Endothelial cell of umbilical vein (primary cell): ENCODE results near the gene GNMT. TPM values are rescaled to one million over a fixed set of nuclear protein-coding genes. Genes with fewer than 3 reads are reported as not detected.

Experiments
- BruUV-seq: library from RNA; stranded (reverse); fragments of 400-500 nt; replicated peaks from 2 replicates; lab custom pipeline; 2021; lab: Mats Ljungman, UMichigan
- CTCF ChIA-PET: fragments of 300-600, 350-600 bp; sonication (Branson Sonifier 250); formaldehyde crosslinking; loops from one replicate; lab custom pipeline; 2021; ENCODE audit warnings: antibody characterized with exemption, inconsistent platforms; lab: Charles Lee
- POLR2A ChIA-PET: fragments of 300-600, 350-600 bp; sonication (Branson Sonifier 250); formaldehyde crosslinking; loops from one replicate; lab custom pipeline; 2021; ENCODE audit warnings: antibody characterized with exemption, inconsistent platforms; lab: Charles Lee
- DNase-seq: peaks from one replicate; pipeline ENCODE4 v3.0.0-alpha.2; 2011; ENCODE audit warnings: low read depth, low spot score
- FAIRE-seq: peaks from 2 replicates; lab custom pipeline; 2011; peaks lifted over from hg19 to GRCh38; lab: Jason Lieb, UNC
- H2AFZ ChIP-seq: 2 replicates; pipeline ENCODE4 v1.6.0; 2012; ENCODE audit warnings: low read depth, low read length, control low read depth, inconsistent platforms
- H3K27ac ChIP-seq: 2 replicates; pipeline ENCODE4 v1.5.1; 2011; ENCODE audit warnings: low read depth, mild to moderate bottlenecking, control low read depth, low read length, moderate library complexity; ENCODE audit not compliant: insufficient read depth
- H3K27me3 ChIP-seq, 2 experiments: 2 replicates each; pipeline versions ENCODE4 v1.6.0 to v1.6.1; 2011; ENCODE audit warnings: low read length in 2 of 2, mixed read lengths in 1 of 2; ENCODE audit not compliant: control insufficient read depth in 2 of 2, insufficient read depth in 2 of 2
- H3K36me3 ChIP-seq, 2 experiments: 2 replicates in 1 of 2; 3 replicates in 1 of 2; pipeline ENCODE4 v1.5.1; 2011; ENCODE audit warnings: low read length in 2 of 2, mild to moderate bottlenecking in 1 of 2, moderate library complexity in 1 of 2; ENCODE audit not compliant: control insufficient read depth in 2 of 2, insufficient read depth in 2 of 2; ENCODE audit errors: extremely low read depth in 1 of 2
- H3K4me1 ChIP-seq: 3 replicates; pipeline ENCODE4 v1.5.1; 2011; ENCODE audit warnings: mild to moderate bottlenecking, low read length; ENCODE audit not compliant: control insufficient read depth, insufficient read depth; ENCODE audit errors: extremely low read depth
- H3K4me2 ChIP-seq: 2 replicates; pipeline ENCODE4 v1.6.1; 2011; ENCODE audit warnings: low read length, control low read depth, mixed read lengths; ENCODE audit not compliant: insufficient read depth
- H3K4me3 ChIP-seq, 3 experiments: fragments of 200-600 bp in 1 of 3; sonication (generic), shearing (Covaris generic) in 1 of 3; replicated peaks in 1 of 3; 2 replicates each; pipeline ENCODE4 v1.5.1; 2011 to 2016; ENCODE audit warnings: control low read depth in 3 of 3, low read length in 3 of 3, mild to moderate bottlenecking in 2 of 3, inconsistent platforms in 1 of 3, low read depth in 1 of 3, moderate library complexity in 1 of 3; ENCODE audit not compliant: insufficient read depth in 1 of 3
- H3K79me2 ChIP-seq: 2 replicates; pipeline ENCODE4 v1.6.0; 2012; ENCODE audit warnings: low read length, inconsistent platforms; ENCODE audit not compliant: control insufficient read depth, insufficient read depth
- H3K9ac ChIP-seq: replicated peaks from 2 replicates; pipeline ENCODE3; 2011; ENCODE audit warnings: low read length, control low read depth; ENCODE audit not compliant: insufficient read depth; ENCODE audit errors: extremely low read depth
- H3K9me1 ChIP-seq: replicated peaks from 3 replicates; pipeline ENCODE4 v1.6.0; 2011; ENCODE audit warnings: mild to moderate bottlenecking, low read length; ENCODE audit not compliant: control insufficient read depth, insufficient read depth; ENCODE audit errors: extremely low read depth
- H3K9me3 ChIP-seq: replicated peaks from 2 replicates; pipeline ENCODE4 v1.5.1; 2012; ENCODE audit warnings: low read length, inconsistent platforms; ENCODE audit not compliant: control insufficient read depth, insufficient read depth
- H4K20me1 ChIP-seq: replicated peaks from 2 replicates; pipeline ENCODE3; 2011; ENCODE audit warnings: mild to moderate bottlenecking, low read length; ENCODE audit not compliant: control insufficient read depth, insufficient read depth; ENCODE audit errors: extremely low read depth
- FOS ChIP-seq: IDR thresholded peaks from 2 replicates; pipeline ENCODE4 v1.6.1; 2011; ENCODE audit warnings: mild to moderate bottlenecking, low read length, moderate library complexity, borderline replicate concordance; ENCODE audit not compliant: insufficient read depth
- MAX ChIP-seq: IDR thresholded peaks from 2 replicates; pipeline ENCODE4 v1.6.1; 2011; ENCODE audit not compliant: insufficient read depth, insufficient read length
- dilution Hi-C: fragments of 300-500 bp; cut with MboI; formaldehyde crosslinking; loops from one replicate; pipeline ENCODE4 v1.15.0; 2019; ENCODE audit warnings: low sequenced_read_pairs; ENCODE audit not compliant: extremely low pct_ligation_motif_present
- intact Hi-C: fragments of 100-400 bp; cut with micrococcal nuclease; formaldehyde crosslinking; loops from one replicate; pipeline ENCODE4 v1.10.0; 2022
- polyA plus RNA-seq, 4 experiments: library from polyadenylated mRNA; depleted of rRNA in 3 of 4; stranded (reverse) in 3 of 4; unstranded in 1 of 4; fragments of >200 nt; gene quantifications; 2 replicates each; pipeline versions ENCODE4 v1.2.1 to v1.2.3, GENCODE V29; 2011 to 2012; ENCODE audit warnings: missing spikeins in 1 of 4
- total RNA-seq: library from RNA; stranded (reverse); gene quantifications from 2 replicates; pipeline ENCODE4 v1.2.3, GENCODE V29; 2021
- TF ChIP-seq, protein P1 (sequence below), 2 donors: IDR thresholded peaks; 1 replicate in 1 of 2; 2 replicates in 1 of 2; pipeline ENCODE4 v1.5.1; 2011; ENCODE audit warnings: low read length in 2 of 2, mild to moderate bottlenecking in 2 of 2, moderate library complexity in 2 of 2, control low read depth in 1 of 2, inconsistent platforms in 1 of 2, low read depth in 1 of 2; ENCODE audit not compliant: insufficient read depth in 1 of 2; ENCODE audit errors: extremely low read depth in 1 of 2

GNMT gene
- total and polyA plus RNA-seq, 2 donors (not counting 3 experiments of a cell fraction or from before 2014, with no cell fraction given), result 0.41 to 1.2 TPM

DNA sequence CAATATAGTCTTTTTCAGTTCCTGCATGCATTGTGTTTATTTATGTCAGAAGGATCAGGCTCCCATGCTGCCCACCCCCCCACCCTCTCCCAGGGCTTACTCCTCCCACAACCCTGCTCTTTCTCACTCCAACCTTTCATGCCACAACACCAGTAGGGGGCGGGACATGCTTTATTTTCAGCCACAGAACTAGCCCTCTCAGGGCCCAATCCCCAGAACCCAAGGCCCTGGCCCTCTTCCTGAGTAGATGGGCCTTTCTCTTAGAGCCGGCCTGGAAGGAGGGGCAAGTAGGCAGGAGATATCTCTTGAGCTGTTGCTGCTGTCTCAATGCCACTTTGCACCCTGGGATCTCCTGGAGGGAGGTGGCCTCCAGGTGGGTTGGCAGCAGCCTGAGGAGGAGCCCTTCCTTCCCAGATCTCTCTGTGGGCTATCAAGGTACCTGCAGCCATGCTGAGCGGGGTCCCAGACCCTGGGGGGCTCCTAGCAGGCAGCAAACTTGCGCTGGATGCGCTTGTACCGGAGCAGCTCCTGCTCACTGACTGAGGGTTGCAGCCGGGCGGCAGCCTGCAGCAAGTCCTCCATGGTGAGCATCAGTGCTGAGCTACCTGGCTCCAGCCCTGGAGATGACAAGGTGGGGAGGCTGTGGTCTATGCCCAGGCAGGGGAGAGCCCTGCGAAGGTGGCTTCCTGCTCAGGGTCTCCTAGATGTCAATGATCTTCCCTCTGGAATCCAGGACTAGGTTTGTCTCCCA, 3.5 kb downstream of the GNMT start:
- H3K27me3 ChIP-seq, result no peaks in the 10 kb centered on the region
- H3K9me3 ChIP-seq, result no peaks in the 10 kb centered on the region
- FAIRE-seq (peak; percentile 72), DNase-seq (peak; percentile 50)
- no peaks in the 10 kb centered on the region for H3K9me1 ChIP-seq
- H2AFZ ChIP-seq, result no peak overlapping the region
- POLR2A ChIA-PET, result interaction anchor here (2.1 kb wide), 1 partner anchor 35 kb away, joined by 4 read pairs; the partner anchor contains the start of gene CNPY3
- H3K9ac ChIP-seq, result no peak overlapping the region
- H3K4me2 ChIP-seq, result no peak overlapping the region
- TF ChIP-seq, protein P1, sequence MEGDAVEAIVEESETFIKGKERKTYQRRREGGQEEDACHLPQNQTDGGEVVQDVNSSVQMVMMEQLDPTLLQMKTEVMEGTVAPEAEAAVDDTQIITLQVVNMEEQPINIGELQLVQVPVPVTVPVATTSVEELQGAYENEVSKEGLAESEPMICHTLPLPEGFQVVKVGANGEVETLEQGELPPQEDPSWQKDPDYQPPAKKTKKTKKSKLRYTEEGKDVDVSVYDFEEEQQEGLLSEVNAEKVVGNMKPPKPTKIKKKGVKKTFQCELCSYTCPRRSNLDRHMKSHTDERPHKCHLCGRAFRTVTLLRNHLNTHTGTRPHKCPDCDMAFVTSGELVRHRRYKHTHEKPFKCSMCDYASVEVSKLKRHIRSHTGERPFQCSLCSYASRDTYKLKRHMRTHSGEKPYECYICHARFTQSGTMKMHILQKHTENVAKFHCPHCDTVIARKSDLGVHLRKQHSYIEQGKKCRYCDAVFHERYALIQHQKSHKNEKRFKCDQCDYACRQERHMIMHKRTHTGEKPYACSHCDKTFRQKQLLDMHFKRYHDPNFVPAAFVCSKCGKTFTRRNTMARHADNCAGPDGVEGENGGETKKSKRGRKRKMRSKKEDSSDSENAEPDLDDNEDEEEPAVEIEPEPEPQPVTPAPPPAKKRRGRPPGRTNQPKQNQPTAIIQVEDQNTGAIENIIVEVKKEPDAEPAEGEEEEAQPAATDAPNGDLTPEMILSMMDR (IDR thresholded peaks at IDR 0.05; ENCODE audit: extremely low read depth in 1 of 2, insufficient read depth in 1 of 2, low read depth in 1 of 2, low read length in 2 of 2), result peak; percentile 8 to 31
- no peak for TF ChIP-seq FOS
- CTCF ChIA-PET, result interaction anchor here (0.8 to 3.0 kb wide), 6 partner anchors 10 to 180 kb away, joined by 3 to 12 read pairs (median 6); partner anchors contain the start of genes KLHDC3, MEA1, PEX6 and PPP2R5D
- intact Hi-C loops (loop anchor here (1.0 to 5.0 kb wide), 2 partner anchors 48 to 179 kb away; partner anchors contain the start of genes KLHDC3 and MEA1), dilution Hi-C loops (no loop called here)
- peaks cover 0 to 21% of the 10 kb centered on the region in 2 experiments for H3K36me3 ChIP-seq
- H3K4me1 ChIP-seq, result peaks cover 10% of the 10 kb centered on the region
- H3K4me3 ChIP-seq, result no peak overlapping the region
- H4K20me1 ChIP-seq, result no peaks in the 10 kb centered on the region
- no peaks in the 10 kb centered on the region for H3K79me2 ChIP-seq
- no peak overlapping the region for H3K27ac ChIP-seq
- BruUV-seq, result no TSS peak

DNA sequence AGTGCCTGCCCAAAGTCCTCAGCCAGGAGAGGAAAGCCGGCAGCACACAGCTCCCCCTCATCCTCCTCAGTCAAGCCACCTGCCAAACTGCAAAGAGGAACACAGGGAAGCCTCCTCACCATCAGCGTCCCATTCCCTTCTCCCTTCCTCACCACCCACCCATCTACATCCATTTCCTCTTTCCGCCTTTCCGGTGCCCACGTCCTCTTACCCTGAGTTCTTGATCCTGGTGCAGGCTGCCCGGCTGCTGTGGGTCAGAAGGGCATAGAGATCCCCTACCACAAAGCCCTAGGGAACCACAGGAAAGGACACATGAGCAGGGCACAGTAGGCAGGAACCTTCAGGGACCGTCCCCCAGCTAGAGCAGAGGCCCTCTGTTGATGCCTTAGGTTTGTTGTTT, 6.0 kb downstream of the GNMT start:
- DNase-seq (no peak), FAIRE-seq (no peak)
- ChIA-PET POLR2A (interaction anchor here (2.1 kb wide), 1 partner anchor 37 kb away, joined by 4 read pairs; the partner anchor contains the start of gene CNPY3), CTCF (interaction anchor here (1.3 to 3.0 kb wide), 3 partner anchors 9 to 180 kb away, joined by 3 to 12 read pairs (median 3); partner anchors contain the start of gene PEX6)
- intact Hi-C loops, result no loop called here
- Histone ChIP-seq H3K27me3 (no peaks in the 10 kb centered on the region), H3K9me3 (no peaks in the 10 kb centered on the region), H3K9me1 (no peaks in the 10 kb centered on the region), H3K27ac (no peak overlapping the region), H2AFZ (no peak overlapping the region), H3K36me3 (peaks cover 0 to 21% of the 10 kb centered on the region in 2 experiments), H3K9ac (no peak overlapping the region), H3K4me3 (no peak overlapping the region), H4K20me1 (no peaks in the 10 kb centered on the region), H3K79me2 (no peaks in the 10 kb centered on the region), H3K4me1 (peaks cover 5% of the 10 kb centered on the region), H3K4me2 (no peak overlapping the region)
- BruUV-seq, result no TSS peak
- no peak for TF ChIP-seq MAX
- dilution Hi-C loops, result no loop called here
